AG20443 (cell line): ENCODE results near the gene TOGARAM2.

ENCODE experiments used
- DNase-seq: peaks from one replicate; pipeline ENCODE4 v3.0.0; 2012; ENCODE audit warnings: low spot score, mixed read lengths

Gene TOGARAM2

GRCh38 chr2:28981016-28981441, at the start of gene TOGARAM2:
Gene TOGARAM2, plus strand, starts transcription at chr2:28981298. Its CDS starts 13,537 bp downstream, at chr2:28994835.
- peak; percentile 71 for DNase-seq

- no peak for DNase-seq
These were observed 46.3 kb upstream of the TOGARAM2 start for GRCh38 chr2:28934769-28935168.

DNA sequence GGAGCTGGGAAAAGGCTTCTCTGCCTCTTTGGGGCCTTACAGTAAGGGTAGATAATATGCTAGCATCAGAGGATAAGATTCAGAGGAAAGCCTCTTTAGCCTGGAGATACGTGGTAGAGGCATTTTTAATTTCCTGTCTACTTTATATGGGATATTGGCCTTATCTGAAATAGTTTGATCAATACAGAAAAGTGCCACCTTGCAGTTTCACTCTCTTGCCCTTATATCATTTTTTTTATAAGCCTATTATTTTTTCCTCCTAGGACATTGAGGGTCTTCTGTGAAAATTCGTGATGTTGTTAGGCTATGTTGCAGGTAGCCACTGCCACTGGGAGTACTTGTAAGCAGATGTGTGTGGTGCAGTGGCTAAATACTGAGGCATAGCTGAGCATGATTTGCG, 40.1 kb upstream of the TOGARAM2 start:
- DNase-seq: no peak

- DNase-seq: no peak
These were observed 36.4 kb upstream of the TOGARAM2 start for GRCh38 chr2:28944535-28945248.

GRCh38 chr2:28948160-28948559, 32.9 kb upstream of the TOGARAM2 start:
- DNase-seq: no peak

DNA sequence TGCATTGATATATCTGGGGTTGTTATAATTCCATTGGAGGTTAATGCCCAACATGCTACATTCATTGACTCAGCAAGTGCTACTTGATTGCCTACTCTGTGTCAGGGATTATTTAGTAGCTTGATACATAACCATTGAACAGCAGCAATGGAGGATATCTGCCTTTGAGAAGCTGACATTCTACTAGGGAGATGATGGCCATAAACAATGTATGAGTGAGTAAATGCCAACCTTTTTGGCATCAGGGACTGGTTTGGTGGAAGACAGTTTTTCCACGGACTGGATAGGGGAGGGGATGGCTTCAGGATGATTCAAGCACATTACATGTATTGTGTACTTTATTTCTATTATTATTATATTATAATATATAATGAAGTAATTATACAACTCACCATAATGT, 31.9 kb upstream of the TOGARAM2 start:
- no peak for DNase-seq

GRCh38 chr2:28949617-28950305, 31.3 kb upstream of the TOGARAM2 start:
- no peak for DNase-seq

DNA sequence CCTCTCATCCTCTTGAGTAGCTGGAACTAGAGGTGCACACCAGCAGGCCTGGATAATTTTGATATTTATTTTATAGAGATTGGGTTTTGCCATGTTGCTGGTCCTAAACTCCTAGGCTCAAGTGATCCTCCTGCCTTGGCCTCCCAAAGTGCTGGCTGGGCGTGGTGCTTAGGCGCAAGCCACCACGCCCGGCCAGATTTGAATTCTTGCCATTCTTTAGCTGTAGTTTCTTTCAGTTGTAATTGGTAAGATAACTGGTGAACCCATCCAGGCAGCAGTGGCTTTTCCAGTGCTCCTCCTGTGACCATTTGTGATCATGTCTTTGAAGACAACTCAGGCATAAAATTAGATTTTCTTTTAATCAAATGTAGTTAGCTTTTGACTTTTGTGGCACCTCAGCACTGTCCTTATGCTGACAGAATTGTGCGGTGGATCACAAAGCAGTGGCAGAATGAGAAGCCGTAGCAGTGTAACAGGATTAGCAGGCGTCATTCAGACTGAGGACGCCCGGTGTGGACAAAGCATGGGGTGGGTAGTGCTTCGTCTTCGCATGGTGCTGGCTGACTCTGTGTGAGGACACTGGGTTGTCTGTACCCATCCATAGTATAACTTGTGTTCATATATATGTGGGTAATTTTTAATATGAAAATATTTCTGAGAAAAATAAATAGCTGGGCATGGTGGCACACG, 30.0 kb upstream of the TOGARAM2 start:
- no peak for DNase-seq

- DNase-seq: peak; percentile 56
These were observed 28.9 kb upstream of the TOGARAM2 start for GRCh38 chr2:28951910-28952835.

GRCh38 chr2:28952836-28953211, 28.3 kb upstream of the TOGARAM2 start:
- no peak for DNase-seq

- no peak for DNase-seq
These were observed 25.6 kb upstream of the TOGARAM2 start for GRCh38 chr2:28955467-28955866.

- DNase-seq: peak; percentile 80
These were observed 24.7 kb upstream of the TOGARAM2 start for GRCh38 chr2:28956415-28956826.

GRCh38 chr2:28956890-28957289, 24.2 kb upstream of the TOGARAM2 start:
- DNase-seq: no peak

DNA sequence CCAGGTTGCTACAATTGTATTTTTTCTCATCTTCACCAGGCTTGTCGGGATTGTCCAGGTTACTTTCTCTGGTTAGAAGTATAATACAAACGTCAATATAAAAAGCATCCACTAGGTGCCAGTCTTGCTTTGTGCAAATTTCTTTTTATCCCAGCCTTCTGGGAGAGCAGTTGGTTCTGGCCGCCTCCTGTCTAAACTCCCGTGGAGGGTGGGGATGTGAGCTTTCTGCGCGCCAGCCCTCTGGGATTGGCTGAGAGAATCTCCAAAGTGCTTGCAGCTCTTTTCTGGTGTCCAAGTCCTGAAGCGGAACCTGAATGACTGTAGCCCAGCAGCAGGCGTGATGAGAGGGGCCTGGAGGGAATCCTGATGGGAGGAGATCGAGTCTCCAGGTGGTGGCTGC, 22.4 kb upstream of the TOGARAM2 start:
- peak; percentile 91 for DNase-seq

DNA sequence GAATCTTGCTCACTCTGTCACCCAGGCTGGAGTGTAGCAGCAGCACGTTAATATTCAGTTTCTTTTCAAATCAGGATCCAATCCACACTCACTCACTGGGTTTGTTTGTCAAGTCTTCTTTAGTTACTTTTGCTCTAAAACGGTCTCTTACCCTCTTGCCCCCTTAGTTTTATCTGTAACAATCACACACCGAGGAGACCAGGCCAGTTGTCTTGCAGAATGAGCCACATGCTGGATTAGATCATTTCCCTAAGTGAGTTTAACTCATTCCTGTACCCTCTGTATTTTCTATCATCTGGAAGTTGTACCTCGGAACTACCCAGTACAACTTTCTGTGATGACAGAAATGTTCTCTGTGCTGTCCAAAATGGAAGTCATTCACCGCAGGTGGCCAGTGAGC, 20.7 kb upstream of the TOGARAM2 start:
- no peak for DNase-seq

- DNase-seq: no peak
These were observed 18.6 kb upstream of the TOGARAM2 start for GRCh38 chr2:28962505-28962904.

- no peak for DNase-seq
These were observed 10.5 kb upstream of the TOGARAM2 start for GRCh38 chr2:28970464-28971160.

DNA sequence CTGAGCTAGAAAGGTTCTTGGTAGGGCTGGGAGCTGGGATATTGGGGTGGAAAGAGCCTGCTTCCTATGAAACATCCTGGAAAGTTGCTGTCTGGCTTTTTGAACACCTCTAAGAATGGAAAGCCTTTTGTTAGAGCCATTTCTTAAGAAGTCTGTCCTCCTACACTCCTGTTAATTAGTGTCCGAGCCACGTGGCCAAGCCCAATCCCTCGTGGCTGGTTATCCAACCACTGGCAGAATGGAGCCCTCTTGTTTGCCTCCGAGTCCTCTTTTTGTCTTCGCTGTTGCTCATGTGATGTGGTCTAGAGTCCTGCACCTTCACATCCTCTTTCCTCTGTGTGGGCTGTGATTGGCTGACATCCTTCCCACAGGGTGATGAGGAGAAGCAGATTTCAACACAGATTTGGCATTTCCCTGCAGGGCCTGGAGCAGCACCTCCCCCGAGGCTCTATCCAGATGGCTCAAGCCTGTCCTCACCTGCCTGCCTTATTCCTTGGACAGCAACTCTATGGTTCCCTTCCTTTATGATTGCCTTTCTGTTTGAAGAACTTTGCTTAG, 8.2 kb upstream of the TOGARAM2 start:
- no peak for DNase-seq

GRCh38 chr2:28974252-28974651, 6.8 kb upstream of the TOGARAM2 start:
- no peak for DNase-seq

GRCh38 chr2:28975671-28976070, 5.4 kb upstream of the TOGARAM2 start:
- DNase-seq: no peak

- DNase-seq: peak; percentile 45
These were observed 4.5 kb upstream of the TOGARAM2 start for GRCh38 chr2:28976584-28976983.
